GM08714 (cell line): ENCODE results near the gene CTCFL.

ENCODE experiments used
- H3K4me3 ChIP-seq: fragments of 200-500 bp; sonication (Bioruptor generic); 2 replicates; pipeline ENCODE4 v1.5.1; 2014; ENCODE audit warnings: mild to moderate bottlenecking, low read length, inconsistent platforms
- ZNF274 ChIP-seq: IDR thresholded peaks from 2 replicates; pipeline ENCODE4 v1.6.1; 2012; ENCODE audit warnings: mild to moderate bottlenecking, low read depth, low read length

Gene CTCFL

DNA sequence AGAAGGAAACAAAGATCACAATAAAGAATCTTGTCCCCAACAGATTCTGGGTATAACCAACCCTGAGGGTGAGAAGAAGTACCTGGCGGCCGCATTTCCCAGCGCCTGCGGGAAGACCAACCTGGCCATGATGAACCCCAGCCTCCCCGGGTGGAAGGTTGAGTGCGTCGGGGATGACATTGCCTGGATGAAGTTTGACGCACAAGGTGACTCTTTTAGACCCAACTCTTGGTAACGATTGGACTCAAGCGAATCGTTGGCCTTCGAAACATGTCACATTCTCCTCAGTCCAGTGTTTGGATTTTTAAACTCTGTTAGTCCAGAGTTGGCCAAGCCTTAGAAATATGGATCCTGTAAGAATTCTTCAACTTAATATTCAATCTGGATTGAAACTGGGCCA, 38.6 kb upstream of the CTCFL start:
- H3K4me3 ChIP-seq, result no peak overlapping the region
- TF ChIP-seq ZNF274, result no peak

DNA sequence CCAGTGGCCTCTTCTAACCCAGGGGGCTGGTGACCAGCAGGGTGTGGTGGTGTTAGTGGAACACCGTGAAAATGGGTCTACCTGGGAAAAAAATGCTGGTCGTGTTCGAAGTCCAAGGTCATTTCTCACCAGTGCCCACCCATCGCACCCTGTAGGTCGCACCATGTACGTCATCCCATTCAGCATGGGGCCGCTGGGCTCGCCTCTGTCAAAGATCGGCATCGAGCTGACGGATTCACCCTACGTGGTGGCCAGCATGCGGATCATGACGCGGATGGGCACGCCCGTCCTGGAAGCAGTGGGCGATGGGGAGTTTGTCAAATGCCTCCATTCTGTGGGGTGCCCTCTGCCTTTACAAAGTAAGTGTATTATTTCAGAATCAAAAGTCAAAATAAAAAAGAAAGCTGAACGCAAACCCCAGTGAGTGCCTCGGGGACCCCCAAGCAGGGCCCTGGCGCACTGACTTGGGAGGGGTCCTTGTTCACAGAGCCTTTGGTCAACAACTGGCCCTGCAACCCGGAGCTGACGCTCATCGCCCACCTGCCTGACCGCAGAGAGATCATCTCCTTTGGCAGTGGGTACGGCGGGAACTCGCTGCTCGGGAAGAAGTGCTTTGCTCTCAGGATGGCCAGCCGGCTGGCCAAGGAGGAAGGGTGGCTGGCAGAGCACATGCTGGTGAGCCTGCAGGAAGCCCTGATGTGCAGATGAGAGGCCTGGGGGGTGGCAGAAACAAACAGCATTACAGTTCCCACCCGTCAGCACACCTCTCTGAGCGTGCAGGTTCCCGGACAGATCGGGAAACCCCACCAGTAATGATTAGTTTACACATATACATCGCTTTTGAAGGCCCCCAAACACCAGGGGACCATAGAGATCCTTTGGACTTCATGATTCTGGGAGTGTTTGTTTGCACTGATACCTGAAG, 37.9 kb upstream of the CTCFL start:
- TF ChIP-seq ZNF274, result no peak
- H3K4me3 ChIP-seq, result no peak overlapping the region

DNA sequence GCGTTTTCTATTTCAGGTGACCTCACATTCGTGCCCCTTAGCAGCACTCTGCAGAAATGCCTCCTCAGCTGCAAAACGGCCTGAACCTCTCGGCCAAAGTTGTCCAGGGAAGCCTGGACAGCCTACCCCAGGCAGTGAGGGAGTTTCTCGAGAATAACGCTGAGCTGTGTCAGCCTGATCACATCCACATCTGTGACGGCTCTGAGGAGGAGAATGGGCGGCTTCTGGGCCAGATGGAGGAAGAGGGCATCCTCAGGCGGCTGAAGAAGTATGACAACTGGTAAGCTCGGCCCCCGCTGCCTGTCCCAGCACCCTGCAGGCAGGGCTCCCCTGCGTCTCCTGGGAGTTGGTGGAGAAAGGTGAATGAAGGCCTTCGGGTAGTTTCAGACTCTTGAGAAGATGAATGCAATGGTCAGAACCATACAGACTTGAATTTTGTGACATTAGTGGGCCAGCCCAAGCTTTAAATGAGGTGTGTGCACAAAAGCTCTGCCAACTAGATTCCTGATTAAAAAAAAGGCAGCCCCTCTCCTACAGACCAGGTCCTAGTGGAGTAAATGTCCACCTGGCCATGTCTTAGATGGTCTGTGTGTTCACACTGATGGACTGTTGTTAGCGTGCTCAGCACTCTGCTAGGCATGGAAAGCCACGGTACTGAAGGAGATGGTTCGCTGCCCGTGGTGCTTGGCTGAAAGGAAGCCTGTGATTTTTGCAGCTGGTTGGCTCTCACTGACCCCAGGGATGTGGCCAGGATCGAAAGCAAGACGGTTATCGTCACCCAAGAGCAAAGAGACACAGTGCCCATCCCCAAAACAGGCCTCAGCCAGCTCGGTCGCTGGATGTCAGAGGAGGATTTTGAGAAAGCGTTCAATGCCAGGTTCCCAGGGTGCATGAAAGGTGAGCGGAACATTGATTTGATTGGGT, 36.7 kb upstream of the CTCFL start:
- no peak for TF ChIP-seq ZNF274
- H3K4me3 ChIP-seq, result no peak overlapping the region

DNA sequence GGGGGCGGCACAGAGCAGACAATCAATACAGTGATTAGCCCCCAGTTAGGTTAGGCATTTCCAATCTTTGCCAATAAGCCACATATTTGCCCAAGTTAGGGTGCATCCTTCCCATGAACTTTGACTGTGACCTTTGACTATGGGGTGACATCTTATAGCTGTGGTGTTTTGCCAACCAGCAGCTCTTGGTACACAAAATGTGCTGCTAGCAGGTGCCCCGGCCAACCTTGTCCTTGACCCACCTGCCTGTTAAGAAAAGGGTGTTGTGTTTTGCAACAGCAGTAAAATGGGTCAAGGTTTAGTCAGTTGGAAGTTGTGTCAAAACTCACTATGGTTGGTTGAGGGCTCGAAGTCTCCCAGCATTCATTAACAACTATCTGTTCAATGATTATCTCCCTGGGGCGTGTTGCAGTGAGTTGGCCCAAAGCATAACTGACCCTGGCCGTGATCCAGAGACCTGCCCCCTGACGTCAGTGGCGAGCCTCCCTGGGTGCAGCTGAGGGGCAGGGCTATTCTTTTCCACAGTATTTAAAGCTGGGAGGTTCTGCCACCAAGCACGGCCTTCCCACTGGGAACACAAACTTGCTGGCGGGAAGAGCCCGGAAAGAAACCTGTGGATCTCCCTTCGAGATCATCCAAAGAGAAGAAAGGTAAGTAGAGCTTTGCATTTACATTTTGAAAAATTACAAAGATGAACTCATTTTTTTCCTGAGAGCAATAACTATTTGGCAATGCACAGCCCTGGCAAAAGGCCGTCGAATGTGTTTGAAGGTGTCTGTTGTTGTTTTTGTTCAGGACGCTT, 35.8 kb upstream of the CTCFL start, which contains the start of gene PCK1:
TSS of gene PCK1 (plus strand) at position 557 of the 802 bp plus-strand sequence. CDS start 302 bp downstream, outside the sequence.
- TF ChIP-seq ZNF274, result no peak
- H3K4me3 ChIP-seq, result no peak within 1 kb of the TSS

GRCh38 chr20:57559658-57560553, 35.0 kb upstream of the CTCFL start:
- TF ChIP-seq ZNF274, result no peak
- H3K4me3 ChIP-seq, result no peak overlapping the region

DNA sequence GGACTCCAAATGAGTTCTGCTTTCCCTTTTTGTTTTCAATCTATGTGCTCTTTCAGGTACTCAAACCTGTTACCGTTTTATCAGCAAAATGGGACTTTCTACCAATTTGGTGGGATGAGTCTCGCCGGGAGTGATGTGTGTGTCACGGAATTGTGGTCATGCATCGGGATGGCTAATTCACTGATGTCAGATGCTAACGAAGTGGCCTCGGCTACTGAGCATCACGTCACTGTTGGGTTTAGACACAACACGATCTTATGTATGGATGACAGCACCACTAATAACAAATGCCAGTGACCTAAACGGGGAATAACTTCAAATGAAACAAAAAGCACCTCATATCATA, 34.3 kb upstream of the CTCFL start:
- no peak overlapping the region for H3K4me3 ChIP-seq
- no peak for TF ChIP-seq ZNF274

DNA sequence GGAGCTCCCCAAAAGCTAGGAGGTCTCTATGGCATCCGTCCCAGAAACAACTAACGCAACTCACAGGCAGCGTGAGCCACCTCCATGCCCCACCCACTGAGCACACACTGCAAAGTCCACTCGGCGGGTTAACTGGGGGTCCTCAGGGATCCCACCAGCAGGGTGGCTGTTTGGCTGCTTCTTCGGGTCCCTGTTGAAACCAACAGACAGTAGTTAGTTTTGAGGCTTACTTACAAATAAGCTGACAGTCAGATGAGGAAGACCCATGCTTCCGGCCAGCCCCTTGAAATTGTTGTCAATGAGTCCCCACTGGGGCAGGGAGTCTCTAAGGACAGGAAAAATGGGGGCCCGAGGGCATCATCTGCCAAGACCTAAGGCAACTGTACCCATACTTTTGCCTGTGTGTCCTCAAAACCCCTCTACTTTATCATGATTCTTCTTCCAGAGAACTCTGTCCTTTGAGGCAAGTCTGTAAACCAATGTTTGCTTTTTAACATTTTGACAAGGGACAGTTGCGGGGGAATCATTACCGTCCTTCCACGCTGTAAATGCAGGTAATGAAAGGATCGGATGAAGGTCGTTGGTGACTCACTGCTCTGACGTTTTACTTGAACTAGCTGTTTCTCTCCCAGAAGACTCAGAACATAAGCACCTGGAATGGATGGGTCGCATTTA, 33.8 kb upstream of the CTCFL start:
- H3K4me3 ChIP-seq, result no peak overlapping the region
- no peak for TF ChIP-seq ZNF274

- TF ChIP-seq ZNF274, result no peak
- H3K4me3 ChIP-seq, result no peak overlapping the region
These were observed 33.1 kb upstream of the CTCFL start for GRCh38 chr20:57557926-57558613.

GRCh38 chr20:57556980-57557274, 32.0 kb upstream of the CTCFL start:
- no peak for TF ChIP-seq ZNF274

DNA sequence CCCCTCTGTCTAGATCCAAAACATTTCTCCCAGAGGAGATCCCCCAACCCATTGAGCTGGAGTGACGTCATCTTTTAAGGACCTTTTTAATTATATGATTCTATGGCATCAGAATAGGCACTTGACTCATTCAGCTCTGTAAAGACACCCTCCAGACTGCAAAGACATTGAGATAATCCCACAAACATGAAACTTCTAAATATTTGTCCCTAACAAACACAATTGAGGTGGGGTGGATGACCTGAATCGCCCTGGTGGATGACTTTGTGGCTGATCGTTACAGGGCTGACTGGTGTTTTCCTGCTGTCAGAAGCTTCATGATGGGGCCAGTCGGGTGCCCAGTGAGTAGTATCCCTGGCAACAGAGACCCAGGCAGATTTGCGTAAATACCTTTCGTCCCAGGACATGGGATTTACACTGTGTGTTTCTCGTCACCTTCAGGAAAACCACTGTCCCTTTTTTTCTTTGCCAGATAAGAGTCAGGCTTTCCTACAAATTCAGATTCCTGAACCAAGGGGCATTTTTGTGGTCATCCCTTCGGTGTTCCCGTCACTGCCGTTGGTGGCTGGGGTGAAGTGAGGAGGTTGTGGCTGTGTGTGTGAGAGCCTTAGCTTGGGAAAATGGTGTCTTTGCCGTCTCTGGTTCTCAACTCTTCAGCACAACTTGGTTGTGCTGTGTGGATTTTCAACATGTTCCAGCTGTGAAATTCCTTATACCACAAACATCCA, 30.7 kb upstream of the CTCFL start:
- no peak overlapping the region for H3K4me3 ChIP-seq
- no peak for TF ChIP-seq ZNF274

More at GRCh38 chr20:57556980-57557274, 32.0 kb upstream of the CTCFL start:
- H3K4me3 ChIP-seq, result no peak overlapping the region

DNA sequence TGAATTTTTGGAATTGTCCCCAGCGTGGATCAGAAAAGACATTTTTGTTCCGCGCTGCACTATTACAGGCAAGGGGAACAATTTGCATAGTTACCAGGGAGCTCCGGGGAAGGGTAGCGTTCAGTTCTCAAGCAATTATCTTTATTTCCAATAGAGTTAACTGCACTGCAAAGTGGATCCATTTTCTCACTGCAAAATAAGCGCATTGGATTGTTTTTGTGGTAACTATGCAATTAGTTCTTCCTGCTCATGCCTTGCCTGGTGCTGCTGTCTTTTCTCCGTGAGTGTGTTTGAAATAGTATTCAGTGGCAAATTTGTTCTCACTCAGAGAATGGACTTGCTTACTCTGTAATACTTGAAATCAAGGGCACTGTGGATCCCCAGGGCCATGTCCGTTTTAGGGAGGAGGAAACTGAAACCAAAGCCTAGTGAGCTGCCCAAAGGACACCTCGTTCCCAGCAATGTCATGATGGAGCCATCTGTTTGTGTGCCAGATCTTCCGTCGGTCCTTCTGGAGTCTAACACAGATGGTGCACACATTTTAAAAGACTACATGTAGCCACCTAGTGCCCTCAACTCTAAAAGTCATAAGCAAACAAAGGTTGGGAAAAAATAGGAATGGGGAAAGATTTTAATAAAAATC, 28.6 kb upstream of the CTCFL start:
- TF ChIP-seq ZNF274, result no peak
- H3K4me3 ChIP-seq, result no peak overlapping the region
